Ovary (tissue), 3 donors: ENCODE data around the gene ITSN1.

Experiments
- CTCF ChIP-seq, 3 donors: fragments of 450-650 bp in 2 of 3; fragments of 200-600 bp in 1 of 3; IDR thresholded peaks; one replicate each; pipeline versions ENCODE4 v1.5.1 to v1.8.0; 2016 to 2022; ENCODE audit warnings: antibody characterized with exemption in 3 of 3, mild to moderate bottlenecking in 1 of 3
- EP300 ChIP-seq: sonication (generic); formaldehyde crosslinking; IDR thresholded peaks from one replicate; pipeline ENCODE4 v1.6.1; 2017; ENCODE audit warnings: antibody characterized with exemption
- POLR2A ChIP-seq: fragments of 450-650 bp; IDR thresholded peaks from one replicate; pipeline ENCODE4 v1.6.1; 2017; ENCODE audit warnings: antibody characterized with exemption, mild to moderate bottlenecking, moderate library complexity
- donor health status: DM: no; HTN: no; CAD: no.

GRCh38 chr21:33770542-33770941 lies 128.2 kb downstream of the ITSN1 start:
- TF ChIP-seq POLR2A, result no peak
- no peak for TF ChIP-seq CTCF (IDR thresholded peaks at IDR 0.05)
- no peak for TF ChIP-seq EP300
